DLD1 (cell line): ENCODE data around the gene CYP2F1.
"Not testable (repeated sequence)": the region's sequence is repeated elsewhere in the genome, so short reads cannot be mapped to it uniquely, and the experiment has no call there.

Source experiments
- in situ Hi-C: cut with HindIII; loops from 2 replicates; pipeline ENCODE4 v1.10.0; 2017; ENCODE audit warnings: low sequenced_read_pairs

CYP2F1 gene

DNA sequence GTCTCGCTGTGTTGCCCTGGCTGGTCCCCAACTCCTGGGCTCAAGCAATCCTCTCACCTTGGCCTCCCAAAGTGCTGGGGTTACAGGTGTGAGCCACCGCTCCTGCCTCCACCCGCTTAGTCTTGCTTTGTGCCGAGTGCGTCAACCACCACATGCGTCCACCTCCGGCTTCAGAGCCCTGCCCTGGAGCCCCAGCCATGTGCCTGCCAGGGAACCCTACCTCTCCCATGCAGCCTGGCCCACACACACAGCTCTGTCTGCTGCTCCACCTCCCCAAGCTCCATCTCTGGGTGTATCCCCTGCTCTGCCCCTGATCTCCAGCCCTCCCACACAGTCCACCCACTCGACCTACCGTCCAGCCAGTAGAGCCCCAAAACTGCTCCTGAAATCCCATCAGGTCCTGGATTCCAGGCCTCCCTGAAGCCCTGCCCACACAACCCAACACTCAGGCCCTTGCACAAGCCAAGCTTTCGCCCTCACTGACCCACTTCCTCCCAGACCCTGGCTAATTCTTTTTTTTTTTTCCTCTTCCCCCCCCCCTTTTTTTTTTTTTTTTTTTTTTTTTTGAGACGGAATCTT, 9.6 kb downstream of the CYP2F1 start:
- in situ Hi-C loops, result no loop called here

DNA sequence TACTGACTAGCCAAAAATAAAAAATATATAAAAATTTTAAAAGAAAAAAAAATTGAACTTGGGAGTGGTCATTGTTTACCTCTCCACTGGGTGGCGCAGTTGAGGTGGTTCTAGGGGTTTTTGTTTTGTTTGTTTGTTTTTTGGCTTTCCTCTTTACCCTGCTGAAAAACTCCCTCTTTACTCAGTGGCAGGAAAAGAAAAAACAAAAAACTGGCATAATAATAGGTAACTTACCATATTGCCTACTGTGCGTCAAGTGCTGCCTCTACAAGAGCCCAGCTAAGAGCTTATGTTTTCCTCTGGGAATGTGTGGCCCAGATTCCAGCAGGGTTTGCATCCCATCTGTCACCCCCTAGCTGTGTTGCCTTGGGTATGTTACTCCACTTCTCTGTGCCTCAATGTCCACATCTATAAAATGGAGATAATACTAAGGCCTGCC, 12.6 kb downstream of the CYP2F1 start:
- in situ Hi-C loops, result not testable (repeated sequence)

DNA sequence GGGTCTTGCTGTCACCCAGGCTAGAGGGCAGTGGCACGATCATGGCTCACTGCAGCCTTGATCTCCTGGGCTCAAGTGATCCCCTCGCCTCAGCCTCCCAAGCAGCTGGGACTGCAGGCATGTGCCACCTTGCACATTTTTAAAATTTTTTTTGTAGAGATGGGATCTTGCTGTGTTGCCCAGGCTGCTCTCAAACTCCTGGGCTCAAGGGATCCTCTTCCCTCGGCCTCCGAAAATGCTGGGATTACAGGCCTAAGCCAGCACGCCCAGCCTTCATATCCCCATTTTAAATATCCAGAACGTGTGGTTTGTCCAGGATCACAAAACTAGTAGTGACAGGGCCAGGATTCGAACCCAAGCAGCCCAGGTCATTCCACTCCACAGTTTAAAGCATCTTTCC, 13.1 kb downstream of the CYP2F1 start:
- in situ Hi-C loops, result not testable (repeated sequence)

DNA sequence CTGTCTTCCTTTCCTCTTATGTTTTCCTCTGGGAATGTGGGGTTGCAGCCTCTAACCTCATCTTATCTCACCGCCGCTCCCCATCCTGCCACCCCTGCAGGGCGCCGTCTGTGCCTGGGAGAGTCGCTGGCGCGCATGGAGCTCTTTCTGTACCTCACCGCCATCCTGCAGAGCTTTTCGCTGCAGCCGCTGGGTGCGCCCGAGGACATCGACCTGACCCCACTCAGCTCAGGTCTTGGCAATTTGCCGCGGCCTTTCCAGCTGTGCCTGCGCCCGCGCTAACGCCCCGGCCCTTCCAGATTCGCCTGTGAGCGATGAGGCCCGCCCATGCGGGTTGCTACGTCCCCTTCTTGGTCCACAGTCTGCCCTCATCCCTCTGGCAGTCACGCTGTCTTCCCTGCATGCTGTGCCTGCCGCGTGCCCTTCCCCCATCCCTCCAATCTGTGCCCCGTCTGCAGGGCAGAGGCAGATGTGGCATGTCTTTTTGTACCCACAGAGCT, 13.6 kb downstream of the CYP2F1 start:
- in situ Hi-C loops, result not testable (repeated sequence)

DNA sequence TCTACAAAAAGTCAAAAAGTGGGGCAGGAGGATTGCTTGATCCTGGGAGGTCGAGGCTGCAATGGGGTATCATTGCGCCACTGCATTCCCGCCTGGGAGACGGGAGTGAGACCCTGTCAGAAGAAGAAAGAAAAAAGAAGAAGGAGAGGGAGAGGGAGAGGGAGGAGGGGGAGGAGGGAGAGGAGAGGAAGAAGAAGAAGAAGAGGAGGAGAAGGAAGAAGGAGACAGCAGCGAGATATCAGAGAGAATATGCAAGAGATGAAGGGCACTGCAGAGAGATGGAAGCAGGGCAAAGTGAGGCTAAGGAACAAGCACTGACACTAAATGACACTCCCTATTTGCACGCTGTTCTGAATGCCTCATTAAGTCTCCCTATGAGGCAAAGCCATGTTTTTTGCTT, 14.5 kb downstream of the CYP2F1 start:
- in situ Hi-C loops, result no loop called here

DNA sequence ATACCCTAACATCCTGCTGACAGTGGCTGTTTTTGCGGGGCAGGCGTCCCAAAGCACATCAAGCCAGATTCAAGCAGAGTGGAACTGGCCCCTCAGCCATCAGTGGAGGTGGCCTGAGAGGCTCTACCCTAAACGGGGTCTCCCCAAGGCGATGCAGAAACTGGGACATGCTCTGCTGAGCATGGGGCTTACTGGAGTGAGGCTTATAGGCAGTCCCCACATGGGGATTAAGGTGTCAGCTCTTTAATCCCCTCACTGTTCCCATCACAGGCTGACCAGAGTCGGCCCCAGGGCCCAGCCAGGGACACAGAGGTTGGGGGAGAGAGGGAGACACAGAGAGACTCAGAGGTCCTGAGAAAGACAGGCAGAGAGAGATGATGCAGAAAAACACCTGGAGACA, 17.0 kb downstream of the CYP2F1 start:
- in situ Hi-C loops, result no loop called here

DNA sequence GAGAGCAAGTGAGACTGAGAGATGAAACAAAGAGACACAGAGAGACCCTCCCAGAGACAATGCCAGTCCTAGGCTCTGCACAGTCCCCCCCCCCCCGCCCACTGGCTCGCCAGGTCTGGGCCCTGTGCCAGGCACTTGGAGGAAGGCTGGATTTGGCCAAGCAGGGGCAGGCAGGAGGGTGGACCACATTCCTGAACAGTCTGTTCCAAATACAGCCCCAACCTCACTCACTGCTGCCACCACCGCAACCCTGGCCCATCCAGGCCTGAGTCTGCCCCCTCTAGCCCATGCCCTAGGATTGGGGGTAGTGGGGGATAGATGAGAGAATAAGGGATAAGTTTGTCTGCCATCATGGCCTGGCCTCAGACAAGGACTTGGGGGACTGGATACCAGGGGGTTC, 19.0 kb downstream of the CYP2F1 start:
- in situ Hi-C loops, result no loop called here

DNA sequence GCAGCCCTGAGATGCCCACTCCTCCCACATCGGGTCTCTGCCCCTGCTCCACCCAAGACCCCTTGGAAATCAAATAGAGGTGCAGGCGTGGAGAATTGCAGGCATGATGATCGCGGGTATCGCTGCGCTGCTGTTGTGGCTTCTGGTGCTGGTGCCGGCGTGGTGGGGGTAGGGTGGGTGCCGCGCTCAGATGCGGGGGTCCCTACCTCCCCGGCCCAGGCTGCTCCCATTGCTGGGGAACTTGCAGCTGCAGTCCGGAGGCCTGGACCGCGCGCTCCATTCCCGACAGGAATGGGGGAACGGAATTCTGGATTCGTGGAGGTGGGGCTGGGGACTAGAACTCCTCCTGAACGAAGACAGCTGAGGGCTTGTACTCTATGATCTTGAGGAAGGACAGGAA, 20.4 kb downstream of the CYP2F1 start:
- in situ Hi-C loops, result no loop called here

DNA sequence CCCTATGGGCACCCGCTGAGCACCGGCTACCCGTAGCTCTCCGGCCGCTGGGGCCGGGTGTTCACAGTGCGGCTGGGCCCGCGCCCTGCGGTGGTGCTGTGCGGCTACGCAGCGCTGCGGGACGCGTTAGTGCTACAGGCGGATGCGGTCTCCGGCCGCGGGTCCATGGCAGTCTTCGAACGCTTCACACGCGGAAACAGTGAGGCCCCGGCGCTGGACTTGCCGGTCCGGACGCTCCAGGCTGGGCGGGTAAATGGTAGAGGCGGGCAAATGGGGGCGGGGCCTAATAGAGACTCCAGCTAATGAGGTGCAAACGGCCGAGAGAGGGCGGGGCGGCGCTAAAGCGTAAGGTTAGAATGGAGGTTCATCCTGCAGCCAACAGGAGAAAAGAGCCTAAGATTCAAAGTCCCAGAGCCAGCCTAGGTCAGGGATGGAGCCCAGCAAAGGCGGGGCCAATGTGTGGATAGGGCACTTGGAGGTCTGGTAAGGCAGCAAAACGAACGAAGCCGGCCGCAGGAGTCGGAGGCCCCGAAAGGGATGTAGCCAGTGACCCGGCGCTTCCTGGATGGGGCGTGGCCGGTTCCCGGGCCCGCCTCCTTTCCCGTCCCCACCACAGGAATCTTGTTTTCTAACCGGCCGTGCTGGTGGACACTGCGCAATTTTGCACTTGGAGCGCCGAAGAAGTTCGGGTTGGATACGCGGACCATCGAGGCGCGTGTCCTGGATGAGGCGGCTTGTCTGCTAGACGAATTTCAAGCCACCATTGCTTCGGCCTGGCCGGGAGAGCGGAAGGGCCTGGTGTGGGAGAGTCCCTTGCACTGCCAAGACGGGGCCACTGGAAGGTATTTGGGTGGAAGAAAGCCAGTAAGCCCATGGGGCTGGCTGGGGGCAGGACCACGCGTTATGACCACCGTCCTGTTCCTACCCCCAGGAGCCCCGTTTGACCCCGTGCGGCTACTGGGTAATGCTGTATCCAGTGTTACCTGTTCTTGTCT, 21.5 kb downstream of the CYP2F1 start:
- in situ Hi-C loops, result not testable (repeated sequence)

DNA sequence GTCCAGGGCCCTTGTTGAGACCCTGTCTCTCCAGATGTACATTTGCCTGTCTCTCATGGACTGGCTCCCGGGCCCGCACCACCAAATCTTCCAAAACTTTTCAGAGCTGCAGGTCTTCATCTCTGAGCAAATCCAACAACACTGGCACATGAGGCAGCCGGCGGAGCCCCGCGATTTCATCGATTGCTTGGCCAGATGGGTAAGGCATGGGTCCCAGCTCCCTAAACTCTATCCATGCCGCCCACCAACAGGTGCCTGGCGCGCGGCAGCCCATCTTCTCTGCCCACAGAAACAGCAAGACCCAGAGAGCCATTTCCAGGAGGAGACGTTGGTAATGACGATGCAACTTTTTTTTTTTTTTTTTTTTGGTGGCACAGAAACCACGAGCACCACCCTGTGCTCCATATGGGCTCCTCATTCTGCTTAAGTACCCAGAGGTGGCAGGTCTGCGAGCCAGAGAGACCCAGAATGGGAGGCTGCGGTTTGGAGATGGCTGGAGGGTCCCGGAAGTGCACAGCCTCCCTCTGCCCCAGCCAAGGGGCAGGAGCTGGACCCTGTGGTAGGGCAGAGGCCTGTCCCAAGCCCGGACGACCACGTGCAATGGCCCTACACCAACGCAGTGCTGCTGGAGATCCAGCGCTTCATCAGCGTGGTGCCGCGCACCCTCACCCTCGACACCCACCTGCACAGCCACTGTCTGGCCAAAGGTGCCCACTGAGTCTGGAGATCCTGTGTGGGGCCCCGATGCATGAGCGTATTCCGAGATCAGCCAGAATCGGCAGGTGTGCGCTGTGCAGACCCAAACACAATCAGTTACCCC, 22.6 kb downstream of the CYP2F1 start:
- in situ Hi-C loops, result no loop called here

DNA sequence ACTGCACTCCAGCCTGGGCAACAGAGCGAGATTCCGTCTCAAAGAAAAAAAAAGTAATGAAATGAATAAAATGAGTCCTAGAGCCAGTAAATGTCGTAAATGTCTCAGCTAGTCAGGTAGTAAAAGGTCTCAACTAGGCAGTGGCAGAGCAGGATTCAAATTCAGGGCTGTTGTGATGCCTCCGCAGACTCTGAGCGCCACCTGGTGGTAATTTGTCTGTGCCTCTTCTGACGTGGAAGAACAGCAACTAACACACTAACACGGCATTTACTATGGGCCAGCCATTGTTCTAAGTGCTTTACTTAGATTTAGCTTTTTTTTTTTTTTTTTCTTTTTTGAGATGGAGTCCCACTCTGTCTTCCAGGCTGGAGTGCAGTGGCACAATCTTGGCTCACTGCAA, 30.2 kb downstream of the CYP2F1 start:
- in situ Hi-C loops, result no loop called here

DNA sequence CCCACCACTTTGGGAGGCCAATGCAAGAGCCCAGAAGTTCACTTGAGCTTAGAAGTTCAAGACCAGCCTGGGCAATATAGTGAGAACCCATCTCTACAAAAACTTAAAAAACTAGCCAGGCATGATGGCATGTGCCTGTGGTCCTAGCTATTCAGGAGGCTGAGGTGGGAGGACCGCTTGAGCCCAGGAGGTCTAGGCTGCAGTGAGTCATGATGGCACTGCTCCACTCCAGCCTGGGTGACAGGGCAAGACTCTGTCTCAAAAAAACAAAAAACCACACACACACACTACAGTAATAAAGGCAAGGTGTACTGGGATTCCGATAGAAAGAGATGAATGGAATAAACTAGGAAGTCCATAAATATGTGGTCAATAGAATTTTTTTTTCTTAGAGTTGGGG, 35.6 kb downstream of the CYP2F1 start:
- in situ Hi-C loops, result no loop called here

DNA sequence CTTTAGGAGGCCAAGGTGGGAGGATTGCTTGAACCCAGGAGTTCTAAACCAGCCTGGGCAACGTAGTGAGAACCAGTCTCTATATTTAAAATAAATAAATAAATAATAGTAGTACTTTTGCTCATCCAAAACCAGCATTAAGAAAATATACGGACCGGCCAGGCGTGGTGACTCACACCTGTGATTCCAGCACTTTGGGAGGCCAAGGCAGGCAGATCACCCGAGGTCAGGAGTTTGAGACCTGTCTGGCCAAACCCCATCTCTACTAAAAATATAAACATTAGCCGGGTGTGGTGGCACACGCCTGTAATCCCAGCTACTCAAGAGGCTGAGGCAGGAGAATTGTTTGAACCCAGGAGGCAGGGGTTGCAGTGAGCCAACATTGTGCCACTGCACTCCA, 36.8 kb downstream of the CYP2F1 start:
- in situ Hi-C loops, result not testable (repeated sequence)

DNA sequence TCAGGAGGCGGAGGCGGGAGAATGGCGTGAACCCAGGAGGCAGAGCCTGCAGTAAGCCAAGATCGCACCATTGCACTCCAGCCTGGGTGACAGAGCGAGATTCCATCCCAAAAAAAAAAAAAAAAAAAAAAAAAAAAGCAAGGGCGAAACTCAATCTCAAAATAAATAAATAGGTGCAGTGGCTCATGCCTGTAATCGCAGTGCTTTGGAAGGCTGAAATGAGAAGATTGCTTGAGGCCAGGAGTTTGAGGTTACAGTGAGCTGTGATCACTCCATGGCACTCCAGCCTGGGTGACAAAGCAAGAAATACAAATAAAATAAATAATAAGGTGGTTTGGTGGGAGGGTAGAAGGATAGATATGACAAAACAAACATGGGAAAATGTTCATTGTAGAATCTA, 39.8 kb downstream of the CYP2F1 start:
- in situ Hi-C loops, result no loop called here

DNA sequence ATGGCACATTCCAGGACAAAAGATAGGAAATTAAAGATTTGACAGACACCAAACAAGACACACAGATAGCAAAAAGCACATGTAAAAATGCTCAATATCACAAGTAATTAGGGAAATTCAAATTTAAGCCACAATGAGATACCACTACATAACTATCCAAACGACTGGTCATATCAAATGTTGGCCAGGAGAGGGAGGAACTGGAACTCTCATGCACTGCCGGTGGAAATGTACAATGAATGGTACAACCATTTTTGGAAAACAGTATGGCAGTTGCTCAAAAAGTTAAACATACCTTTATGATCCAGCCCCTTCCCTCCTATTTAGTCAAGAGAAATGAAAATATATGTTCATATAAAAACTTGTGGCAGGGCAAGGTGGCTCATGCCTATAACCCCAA, 42.0 kb downstream of the CYP2F1 start:
- in situ Hi-C loops, result no loop called here

DNA sequence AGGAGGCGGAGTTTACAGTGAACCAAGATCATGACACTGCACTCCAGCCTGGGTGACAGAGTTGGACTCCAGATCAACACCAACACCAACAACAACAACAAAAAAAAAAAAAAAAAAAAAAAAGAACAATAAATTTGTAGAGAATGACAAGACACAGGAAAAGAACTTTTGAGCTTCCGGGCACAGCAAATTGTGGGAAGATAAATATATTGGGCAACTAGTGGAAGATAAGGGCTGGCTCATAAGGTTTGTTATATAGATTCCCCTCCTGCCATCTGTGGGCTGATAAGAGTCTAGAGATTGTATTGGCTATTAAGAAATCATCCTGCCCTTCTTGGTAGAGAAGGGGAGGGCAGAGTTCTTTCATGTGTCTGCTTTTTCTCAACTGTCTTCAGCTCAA, 45.6 kb downstream of the CYP2F1 start:
- in situ Hi-C loops, result no loop called here

DNA sequence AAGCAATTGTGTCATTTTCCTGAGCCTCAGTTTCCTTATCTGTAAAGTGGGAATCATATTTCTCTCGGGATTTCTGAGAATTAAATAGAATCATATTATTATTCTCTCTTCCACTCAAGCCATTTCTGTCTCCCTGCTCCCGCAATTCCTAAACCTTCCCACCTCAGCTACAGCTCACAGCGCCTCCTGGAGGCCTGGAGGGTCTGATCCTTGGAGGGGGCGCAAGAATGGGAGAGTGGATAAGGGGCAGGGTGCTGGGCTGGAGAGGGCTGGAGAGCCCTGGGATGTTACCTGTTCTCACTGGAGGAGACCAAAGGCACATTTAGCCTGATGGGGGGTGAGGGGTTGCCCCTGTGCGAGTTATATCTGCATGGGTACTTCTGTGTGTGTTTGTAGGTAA, 47.7 kb downstream of the CYP2F1 start:
- in situ Hi-C loops, result no loop called here

DNA sequence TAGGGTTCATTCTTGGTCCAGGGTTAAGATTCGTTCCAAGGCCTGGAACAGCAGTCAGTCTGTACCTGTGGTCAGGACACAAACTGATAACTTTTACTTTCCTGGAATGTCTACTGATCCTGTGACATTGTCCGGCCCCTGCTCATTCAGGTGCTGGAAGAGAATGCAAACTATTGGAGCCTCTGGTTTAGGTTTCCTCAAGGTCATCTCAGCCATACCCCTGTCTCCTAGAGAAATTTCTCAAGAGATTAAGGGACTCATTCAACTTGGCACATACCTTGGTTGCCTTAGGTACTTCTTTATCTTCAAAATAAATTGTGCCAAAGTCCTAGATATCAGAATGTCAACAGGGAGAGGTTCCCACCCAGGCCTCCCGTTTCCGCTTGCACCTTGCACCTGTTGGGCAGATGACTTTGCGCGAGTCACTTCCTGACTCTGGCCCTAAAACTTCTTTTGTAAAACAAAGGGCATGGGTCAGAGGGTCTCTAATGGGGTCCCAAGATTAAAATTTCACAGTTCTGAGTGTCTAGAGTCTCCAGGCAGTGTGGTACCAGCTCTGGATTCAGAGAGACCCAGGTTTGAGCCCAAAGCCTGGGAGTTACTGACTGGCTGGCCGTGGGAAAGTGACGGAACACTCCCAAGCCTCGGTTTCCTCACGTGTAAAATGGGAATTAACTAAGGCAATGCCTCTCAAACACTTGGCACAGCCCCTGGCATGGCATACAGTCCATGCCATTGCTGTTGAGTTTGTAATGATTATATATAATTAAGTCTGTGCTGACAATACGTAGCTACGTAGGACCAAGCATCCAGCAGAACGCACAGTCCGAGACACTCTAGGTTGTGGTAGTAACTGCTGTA, 52.9 kb downstream of the CYP2F1 start:
- in situ Hi-C loops, result no loop called here

DNA sequence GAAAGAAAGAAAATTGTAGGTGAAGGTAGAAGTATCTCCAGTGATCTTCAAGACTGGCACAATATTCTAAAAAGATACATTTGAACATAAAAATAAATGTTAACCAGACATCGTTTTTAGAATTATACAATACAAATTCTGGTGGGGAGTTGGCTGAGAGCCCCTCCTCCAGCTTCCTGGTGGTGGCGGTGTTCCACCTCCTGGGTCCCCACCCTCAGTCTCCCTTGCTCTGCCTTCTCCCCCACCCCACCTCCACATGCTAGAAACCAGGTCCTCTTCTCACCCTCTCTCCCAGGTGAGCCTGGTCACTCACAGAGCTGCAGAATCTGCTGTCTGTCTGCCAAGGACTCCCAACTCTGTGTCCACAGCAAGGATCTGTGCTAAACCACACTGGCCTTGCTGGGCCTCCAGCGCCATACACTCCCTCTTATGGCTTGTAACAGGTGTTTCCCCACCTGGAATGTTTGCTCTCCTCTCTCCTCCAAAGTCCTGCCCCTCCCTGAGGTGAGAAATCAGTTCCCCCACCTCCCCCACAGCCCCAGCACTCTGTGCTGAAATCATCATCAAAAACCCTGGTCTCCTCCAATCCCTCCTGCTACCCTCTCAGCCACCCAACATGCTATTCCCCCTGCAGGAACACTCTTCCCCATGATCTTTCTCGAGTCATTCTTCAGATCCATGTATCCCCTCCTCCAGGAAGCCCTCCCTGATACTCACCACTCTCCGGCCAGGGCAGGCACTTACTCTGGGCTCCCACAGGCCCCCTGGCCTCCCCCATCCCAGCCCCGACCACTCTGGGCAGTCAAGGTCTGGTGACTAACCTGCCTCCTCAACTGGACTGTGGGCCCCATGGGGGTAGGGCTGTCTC, 58.3 kb downstream of the CYP2F1 start:
- in situ Hi-C loops, result no loop called here
